PC-3 (cell line): Measurements from ENCODE around the gene NXPE3.

Experiments used
- EZH2 ChIP-seq: fragments of 300-600 bp; sonication (generic); IDR thresholded peaks from one replicate; pipeline ENCODE4 v1.6.1; 2017; ENCODE audit warnings: antibody characterized with exemption, mild to moderate bottlenecking, low read length; ENCODE audit not compliant: unreplicated experiment
- TF ChIP-seq, protein P1 (sequence below): fragments of 300-600 bp; sonication (generic); conservative IDR thresholded peaks from 2 replicates; pipeline ENCODE4 v1.5.1; 2017; ENCODE audit warnings: antibody characterized with exemption, low read depth, mild to moderate bottlenecking, low read length

DNA sequence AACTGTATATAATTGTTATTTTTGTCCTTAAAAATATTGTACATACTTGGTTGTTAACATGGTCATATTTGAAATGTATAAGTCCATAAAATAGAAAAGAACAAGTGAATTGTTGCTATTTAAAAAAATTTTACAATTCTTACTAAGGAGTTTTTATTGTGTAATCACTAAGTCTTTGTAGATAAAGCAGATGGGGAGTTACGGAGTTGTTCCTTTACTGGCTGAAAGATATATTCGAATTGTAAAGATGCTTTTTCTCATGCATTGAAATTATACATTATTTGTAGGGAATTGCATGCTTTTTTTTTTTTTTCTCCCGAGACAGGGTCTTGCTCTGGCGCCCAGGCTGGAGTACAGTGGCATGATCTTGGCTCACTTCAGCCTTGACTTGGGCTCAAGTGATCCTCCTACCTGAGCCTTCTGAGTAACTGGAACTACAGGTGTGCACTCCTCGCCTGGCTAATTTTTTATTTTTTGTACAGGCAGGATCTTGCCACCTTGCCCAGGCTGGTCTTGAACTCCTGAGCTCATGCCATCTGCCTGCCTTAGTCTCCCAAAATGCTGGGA, 81.0 kb downstream of the NXPE3 start:
- TF ChIP-seq, protein P1, sequence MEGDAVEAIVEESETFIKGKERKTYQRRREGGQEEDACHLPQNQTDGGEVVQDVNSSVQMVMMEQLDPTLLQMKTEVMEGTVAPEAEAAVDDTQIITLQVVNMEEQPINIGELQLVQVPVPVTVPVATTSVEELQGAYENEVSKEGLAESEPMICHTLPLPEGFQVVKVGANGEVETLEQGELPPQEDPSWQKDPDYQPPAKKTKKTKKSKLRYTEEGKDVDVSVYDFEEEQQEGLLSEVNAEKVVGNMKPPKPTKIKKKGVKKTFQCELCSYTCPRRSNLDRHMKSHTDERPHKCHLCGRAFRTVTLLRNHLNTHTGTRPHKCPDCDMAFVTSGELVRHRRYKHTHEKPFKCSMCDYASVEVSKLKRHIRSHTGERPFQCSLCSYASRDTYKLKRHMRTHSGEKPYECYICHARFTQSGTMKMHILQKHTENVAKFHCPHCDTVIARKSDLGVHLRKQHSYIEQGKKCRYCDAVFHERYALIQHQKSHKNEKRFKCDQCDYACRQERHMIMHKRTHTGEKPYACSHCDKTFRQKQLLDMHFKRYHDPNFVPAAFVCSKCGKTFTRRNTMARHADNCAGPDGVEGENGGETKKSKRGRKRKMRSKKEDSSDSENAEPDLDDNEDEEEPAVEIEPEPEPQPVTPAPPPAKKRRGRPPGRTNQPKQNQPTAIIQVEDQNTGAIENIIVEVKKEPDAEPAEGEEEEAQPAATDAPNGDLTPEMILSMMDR: no peak
- TF ChIP-seq EZH2: no peak
